Activated CD4-positive, alpha-beta T cell treated with anti-CD3 and anti-CD28 coated beads for 48 hours (primary cell): ENCODE data around the gene SOCS4.
"Not testable (repeated sequence)": the region's sequence is repeated elsewhere in the genome, so short reads cannot be mapped to it uniquely, and the experiment has no call there.

Experiments used
- DNase-seq: peaks from one replicate; pipeline ENCODE4 v3.0.0-alpha.2; 2020

Gene SOCS4

GRCh38 chr14:55052269-55052930 lies 25.4 kb downstream of the SOCS4 start:
- no peak for DNase-seq

GRCh38 chr14:55053018-55053417 lies 26.0 kb downstream of the SOCS4 start:
- DNase-seq = no peak

GRCh38 chr14:55053500-55053899 lies 26.5 kb downstream of the SOCS4 start:
- DNase-seq = no peak

GRCh38 chr14:55054098-55054497 lies 27.1 kb downstream of the SOCS4 start:
- no peak for DNase-seq

- DNase-seq = no peak
Observed at GRCh38 chr14:55057919-55058318, 30.9 kb downstream of the SOCS4 start.

- DNase-seq = no peak
Observed at GRCh38 chr14:55059333-55059732, 32.3 kb downstream of the SOCS4 start.

GRCh38 chr14:55062517-55063351 lies 35.7 kb downstream of the SOCS4 start:
- no peak for DNase-seq

- not testable (repeated sequence) for DNase-seq
Observed at GRCh38 chr14:55064896-55065295, 37.9 kb downstream of the SOCS4 start.

GRCh38 chr14:55065411-55065810 lies 38.4 kb downstream of the SOCS4 start:
- DNase-seq = no peak

- no peak for DNase-seq
Observed at GRCh38 chr14:55066223-55066622, 39.2 kb downstream of the SOCS4 start.

- no peak for DNase-seq
Observed at GRCh38 chr14:55070981-55071411, 44.0 kb downstream of the SOCS4 start.

- peak; percentile 36 for DNase-seq
Observed at GRCh38 chr14:55071870-55072640, 45.0 kb downstream of the SOCS4 start.

- no peak for DNase-seq
Observed at GRCh38 chr14:55073856-55074255, 46.8 kb downstream of the SOCS4 start.

GRCh38 chr14:55074662-55075061 lies 47.6 kb downstream of the SOCS4 start:
- DNase-seq = no peak

- DNase-seq = no peak
Observed at GRCh38 chr14:55075628-55076175, 48.7 kb downstream of the SOCS4 start.

- peak; percentile 46 for DNase-seq
Observed at GRCh38 chr14:55077170-55078151, 50.4 kb downstream of the SOCS4 start.

GRCh38 chr14:55079961-55080360 lies 52.9 kb downstream of the SOCS4 start:
- not testable (repeated sequence) for DNase-seq

GRCh38 chr14:55084401-55085059 lies 57.5 kb downstream of the SOCS4 start:
- no peak for DNase-seq

- no peak for DNase-seq
Observed at GRCh38 chr14:55085060-55085660, 58.1 kb downstream of the SOCS4 start.

- DNase-seq = no peak
Observed at GRCh38 chr14:55086938-55087337, 59.9 kb downstream of the SOCS4 start.

- DNase-seq = no peak
Observed at GRCh38 chr14:55088356-55088755, 61.3 kb downstream of the SOCS4 start.
